GM12878 (cell line): ENCODE data around the gene CDKL1. TPM values are rescaled to one million over a fixed set of nuclear protein-coding genes. Genes with fewer than 3 reads are reported as not detected.

ENCODE experiments used
- BCL11A ChIP-seq: IDR thresholded peaks from 2 replicates; pipeline ENCODE4 v1.6.1; 2011; ENCODE audit warnings: low read depth, low read length
- FOS ChIP-seq: IDR thresholded peaks from 3 replicates; pipeline ENCODE4 v1.6.1; 2011; ENCODE audit warnings: borderline replicate concordance; ENCODE audit not compliant: insufficient read length; ENCODE audit errors: extremely low read depth
- HCFC1 ChIP-seq: fragments of 150-350 bp; IDR thresholded peaks from 2 replicates; pipeline ENCODE4 v1.6.1; 2014; ENCODE audit warnings: low read length
- IKZF1 ChIP-seq: fragments of 450-650 bp; conservative IDR thresholded peaks from 2 replicates; pipeline ENCODE4 v1.6.1; 2017; ENCODE audit warnings: antibody characterized with exemption, mild to moderate bottlenecking
- IKZF2 ChIP-seq, 2 experiments: fragments of 450-650 bp; IDR thresholded peaks; 2 replicates each; pipeline ENCODE4 v1.6.1; 2017; ENCODE audit warnings: mild to moderate bottlenecking in 2 of 2, moderate library complexity in 2 of 2
- LARP7 ChIP-seq: fragments of 450-650 bp; IDR thresholded peaks from 2 replicates; pipeline ENCODE4 v1.6.1; 2017; ENCODE audit warnings: mild to moderate bottlenecking
- NFIC ChIP-seq: IDR thresholded peaks from 2 replicates; pipeline ENCODE4 v1.6.1; 2012; ENCODE audit warnings: low read depth, mild to moderate bottlenecking, inconsistent platforms, low read length, moderate library complexity
- NFXL1 ChIP-seq: fragments of 450-650 bp; IDR thresholded peaks from 2 replicates; pipeline ENCODE4 v1.6.1; 2017; ENCODE audit warnings: antibody characterized with exemption, mild to moderate bottlenecking, borderline replicate concordance
- PAX5 ChIP-seq: IDR thresholded peaks from 2 replicates; pipeline ENCODE4 v1.6.1; 2011; ENCODE audit warnings: low read depth, low read length, borderline replicate concordance
- RAD21 ChIP-seq: IDR thresholded peaks from 2 replicates; pipeline ENCODE4 v1.6.1; 2011; ENCODE audit warnings: mild to moderate bottlenecking, low read depth, low read length, moderate library complexity; ENCODE audit not compliant: insufficient read depth
- RCOR1 ChIP-seq: conservative IDR thresholded peaks from 2 replicates; pipeline ENCODE4 v1.6.1; 2012; ENCODE audit warnings: low read depth, low read length, improper control_type of control experiment
- SREBF1 ChIP-seq: IDR thresholded peaks from 2 replicates; pipeline ENCODE4 v1.6.1; 2012; ENCODE audit warnings: mild to moderate bottlenecking, low read length
- TBL1XR1 ChIP-seq: IDR thresholded peaks from 2 replicates; pipeline ENCODE4 v1.6.1; 2012; ENCODE audit warnings: low read depth, low read length, improper control_type of control experiment
- TCF7 ChIP-seq: IDR thresholded peaks from 2 replicates; pipeline ENCODE4 v1.6.1; 2014; ENCODE audit warnings: antibody characterized with exemption, borderline replicate concordance
- YBX1 ChIP-seq: fragments of 450-650 bp; IDR thresholded peaks from 2 replicates; pipeline ENCODE4 v1.6.1; 2016; ENCODE audit warnings: antibody characterized with exemption
- YY1 ChIP-seq: IDR thresholded peaks from 2 replicates; pipeline ENCODE4 v1.6.1; 2011; ENCODE audit warnings: low read depth, mild to moderate bottlenecking, low read length
- ZNF622 ChIP-seq: fragments of 450-650 bp; IDR thresholded peaks from 2 replicates; pipeline ENCODE4 v1.6.1; 2017; ENCODE audit warnings: mild to moderate bottlenecking, inconsistent platforms
- polyA plus RNA-seq, 11 experiments: library from polyadenylated mRNA; depleted of rRNA in 4 of 11; unstranded in 6 of 11; stranded (reverse) in 5 of 11; fragments of >200 nt; fragmentation: Nextera tagmentation in 4 of 11; fragmentation: Illumina TruSeq in 1 of 11; extraction: Ambion mirVana in 4 of 11; extraction: Trizol in 1 of 11; gene quantifications; 1 replicate in 1 of 11; 2 replicates in 10 of 11; pipeline versions ENCODE4 v1.2.1 to v1.2.3, GENCODE V29; 2011 to 2016; ENCODE audit warnings: inconsistent platforms in 2 of 11, missing spikeins in 2 of 11, low read depth in 1 of 11
- total RNA-seq, 4 experiments: library from RNA; depleted of rRNA in 3 of 4; stranded (reverse); fragments of >200 nt in 3 of 4; fragmentation: Illumina TruSeq in 1 of 4; extraction: Trizol in 1 of 4; gene quantifications; 2 replicates each; pipeline versions ENCODE4 v1.2.1 to v1.2.3, GENCODE V29; 2013 to 2021
- TF ChIP-seq, protein P1 (sequence below): fragments of 450-650 bp; IDR thresholded peaks from 2 replicates; pipeline ENCODE4 v1.6.1; 2017; ENCODE audit warnings: borderline replicate concordance
- TF ChIP-seq, protein P2 (sequence below): fragments of 450-650 bp; formaldehyde crosslinking; IDR thresholded peaks from 2 replicates; pipeline ENCODE4 v1.5.0; 2022; ENCODE audit warnings: mild to moderate bottlenecking, missing genetic modification characterization
- TF ChIP-seq, protein P3 (sequence below): fragments of 450-650 bp; IDR thresholded peaks from 2 replicates; pipeline ENCODE4 v1.6.1; 2016; ENCODE audit warnings: mild to moderate bottlenecking
- TF ChIP-seq, protein P4 (sequence below), 3 experiments: IDR thresholded peaks in 2 of 3; conservative IDR thresholded peaks in 1 of 3; 2 replicates each; pipeline ENCODE4 v1.5.1; 2011; ENCODE audit warnings: low read depth in 3 of 3, low read length in 3 of 3, mild to moderate bottlenecking in 3 of 3, control low read depth in 2 of 3, moderate library complexity in 2 of 3, inconsistent platforms in 1 of 3, mixed read lengths in 1 of 3; ENCODE audit not compliant: control insufficient read depth in 2 of 3, insufficient read depth in 1 of 3; ENCODE audit errors: extremely low read depth in 1 of 3

The CDKL1 gene
- total and polyA plus RNA-seq, 10 of the 15 experiments (the other 5 are each of a cell fraction or from before 2014, with no cell fraction given) = 9.0 to 19.0 (median 11.1) TPM

DNA sequence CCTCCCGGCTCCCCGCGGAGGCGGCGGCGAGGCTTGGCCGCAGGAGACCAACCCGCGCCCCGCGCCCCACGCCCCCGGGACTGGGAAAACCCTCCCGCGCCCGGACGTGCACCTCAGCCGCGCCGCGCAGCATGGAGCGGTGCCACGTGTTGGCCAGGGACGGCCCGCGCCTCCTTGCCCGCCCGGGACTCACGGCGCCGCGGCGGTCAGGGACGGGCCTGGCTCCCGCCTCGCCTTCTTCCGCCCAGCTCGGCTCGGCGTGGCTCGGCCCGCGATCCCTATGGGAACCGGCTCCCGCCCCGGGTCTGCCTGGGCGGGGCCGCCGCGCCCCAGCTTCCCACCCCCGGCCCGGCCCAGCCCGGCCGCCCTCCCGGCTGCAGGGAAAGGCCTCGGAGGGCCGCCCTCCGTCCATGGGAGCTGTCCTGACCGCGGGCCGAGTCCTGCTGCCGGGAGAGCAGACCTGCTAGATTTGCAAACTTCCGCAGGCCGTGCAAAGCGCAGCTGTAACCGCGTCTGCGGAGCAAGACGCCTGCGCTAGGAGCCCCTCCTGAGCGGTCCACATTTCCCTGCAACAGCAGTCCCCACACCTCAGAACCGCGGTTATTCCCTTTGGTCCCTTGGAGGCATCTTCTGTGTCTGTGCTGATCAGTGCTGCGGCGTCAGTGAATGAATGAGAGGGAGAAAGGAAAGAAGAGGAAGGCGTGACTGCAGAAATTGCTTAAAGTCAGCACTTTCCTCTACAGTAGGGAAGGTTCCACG is at the start of gene CDKL1 (continued):
- TF ChIP-seq TCF7 (no peak), YY1 (no peak), IKZF1 (peak; percentile 92), NFIC (no peak; the same call in 1 of the 2 replicates), YBX1 (no peak), BCL11A (no peak), RAD21 (no peak), SREBF1 (no peak), IKZF2 (IDR thresholded peaks at IDR 0.05) (no peak), TBL1XR1 (no peak), PAX5 (no peak), LARP7 (peak; percentile 90), RCOR1 (no peak), ZNF622 (no peak), NFXL1 (no peak), HCFC1 (no peak), FOS (no peak)
- TF ChIP-seq, protein P1, sequence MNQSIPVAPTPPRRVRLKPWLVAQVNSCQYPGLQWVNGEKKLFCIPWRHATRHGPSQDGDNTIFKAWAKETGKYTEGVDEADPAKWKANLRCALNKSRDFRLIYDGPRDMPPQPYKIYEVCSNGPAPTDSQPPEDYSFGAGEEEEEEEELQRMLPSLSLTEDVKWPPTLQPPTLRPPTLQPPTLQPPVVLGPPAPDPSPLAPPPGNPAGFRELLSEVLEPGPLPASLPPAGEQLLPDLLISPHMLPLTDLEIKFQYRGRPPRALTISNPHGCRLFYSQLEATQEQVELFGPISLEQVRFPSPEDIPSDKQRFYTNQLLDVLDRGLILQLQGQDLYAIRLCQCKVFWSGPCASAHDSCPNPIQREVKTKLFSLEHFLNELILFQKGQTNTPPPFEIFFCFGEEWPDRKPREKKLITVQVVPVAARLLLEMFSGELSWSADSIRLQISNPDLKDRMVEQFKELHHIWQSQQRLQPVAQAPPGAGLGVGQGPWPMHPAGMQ = no peak
- TF ChIP-seq, protein P2, sequence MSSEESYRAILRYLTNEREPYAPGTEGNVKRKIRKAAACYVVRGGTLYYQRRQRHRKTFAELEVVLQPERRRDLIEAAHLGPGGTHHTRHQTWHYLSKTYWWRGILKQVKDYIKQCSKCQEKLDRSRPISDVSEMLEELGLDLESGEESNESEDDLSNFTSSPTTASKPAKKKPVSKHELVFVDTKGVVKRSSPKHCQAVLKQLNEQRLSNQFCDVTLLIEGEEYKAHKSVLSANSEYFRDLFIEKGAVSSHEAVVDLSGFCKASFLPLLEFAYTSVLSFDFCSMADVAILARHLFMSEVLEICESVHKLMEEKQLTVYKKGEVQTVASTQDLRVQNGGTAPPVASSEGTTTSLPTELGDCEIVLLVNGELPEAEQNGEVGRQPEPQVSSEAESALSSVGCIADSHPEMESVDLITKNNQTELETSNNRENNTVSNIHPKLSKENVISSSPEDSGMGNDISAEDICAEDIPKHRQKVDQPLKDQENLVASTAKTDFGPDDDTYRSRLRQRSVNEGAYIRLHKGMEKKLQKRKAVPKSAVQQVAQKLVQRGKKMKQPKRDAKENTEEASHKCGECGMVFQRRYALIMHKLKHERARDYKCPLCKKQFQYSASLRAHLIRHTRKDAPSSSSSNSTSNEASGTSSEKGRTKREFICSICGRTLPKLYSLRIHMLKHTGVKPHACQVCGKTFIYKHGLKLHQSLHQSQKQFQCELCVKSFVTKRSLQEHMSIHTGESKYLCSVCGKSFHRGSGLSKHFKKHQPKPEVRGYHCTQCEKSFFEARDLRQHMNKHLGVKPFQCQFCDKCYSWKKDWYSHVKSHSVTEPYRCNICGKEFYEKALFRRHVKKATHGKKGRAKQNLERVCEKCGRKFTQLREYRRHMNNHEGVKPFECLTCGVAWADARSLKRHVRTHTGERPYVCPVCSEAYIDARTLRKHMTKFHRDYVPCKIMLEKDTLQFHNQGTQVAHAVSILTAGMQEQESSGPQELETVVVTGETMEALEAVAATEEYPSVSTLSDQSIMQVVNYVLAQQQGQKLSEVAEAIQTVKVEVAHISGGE (CRISPR knock-in tag) = no peak
- TF ChIP-seq, protein P3, sequence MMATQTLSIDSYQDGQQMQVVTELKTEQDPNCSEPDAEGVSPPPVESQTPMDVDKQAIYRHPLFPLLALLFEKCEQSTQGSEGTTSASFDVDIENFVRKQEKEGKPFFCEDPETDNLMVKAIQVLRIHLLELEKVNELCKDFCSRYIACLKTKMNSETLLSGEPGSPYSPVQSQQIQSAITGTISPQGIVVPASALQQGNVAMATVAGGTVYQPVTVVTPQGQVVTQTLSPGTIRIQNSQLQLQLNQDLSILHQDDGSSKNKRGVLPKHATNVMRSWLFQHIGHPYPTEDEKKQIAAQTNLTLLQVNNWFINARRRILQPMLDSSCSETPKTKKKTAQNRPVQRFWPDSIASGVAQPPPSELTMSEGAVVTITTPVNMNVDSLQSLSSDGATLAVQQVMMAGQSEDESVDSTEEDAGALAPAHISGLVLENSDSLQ = no peak
- TF ChIP-seq, protein P4, sequence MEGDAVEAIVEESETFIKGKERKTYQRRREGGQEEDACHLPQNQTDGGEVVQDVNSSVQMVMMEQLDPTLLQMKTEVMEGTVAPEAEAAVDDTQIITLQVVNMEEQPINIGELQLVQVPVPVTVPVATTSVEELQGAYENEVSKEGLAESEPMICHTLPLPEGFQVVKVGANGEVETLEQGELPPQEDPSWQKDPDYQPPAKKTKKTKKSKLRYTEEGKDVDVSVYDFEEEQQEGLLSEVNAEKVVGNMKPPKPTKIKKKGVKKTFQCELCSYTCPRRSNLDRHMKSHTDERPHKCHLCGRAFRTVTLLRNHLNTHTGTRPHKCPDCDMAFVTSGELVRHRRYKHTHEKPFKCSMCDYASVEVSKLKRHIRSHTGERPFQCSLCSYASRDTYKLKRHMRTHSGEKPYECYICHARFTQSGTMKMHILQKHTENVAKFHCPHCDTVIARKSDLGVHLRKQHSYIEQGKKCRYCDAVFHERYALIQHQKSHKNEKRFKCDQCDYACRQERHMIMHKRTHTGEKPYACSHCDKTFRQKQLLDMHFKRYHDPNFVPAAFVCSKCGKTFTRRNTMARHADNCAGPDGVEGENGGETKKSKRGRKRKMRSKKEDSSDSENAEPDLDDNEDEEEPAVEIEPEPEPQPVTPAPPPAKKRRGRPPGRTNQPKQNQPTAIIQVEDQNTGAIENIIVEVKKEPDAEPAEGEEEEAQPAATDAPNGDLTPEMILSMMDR (IDR thresholded peaks at IDR 0.05 in 2 of 3, conservative IDR thresholded peaks at IDR 0.05 in 1 of 3; ENCODE audit: control insufficient read depth in 2 of 3, extremely low read depth in 1 of 3, insufficient read depth in 1 of 3, low read depth in 3 of 3, low read length in 3 of 3) = no peak
